GM21737 (cell line): Measurements from ENCODE around the gene TCL1A.
A peak's percentile ranks its signal among the peaks of the same experiment; 100 is the strongest.
"Not testable (repeated sequence)": the region's sequence is repeated elsewhere in the genome, so short reads cannot be mapped to it uniquely, and the experiment has no call there.

ENCODE experiments used
- ATAC-seq: cut with Tn5 transposase; IDR thresholded peaks from one replicate; pipeline ENCODE4 v1.9.1; 2021; ENCODE audit warnings: mild to moderate bottlenecking, moderate library complexity; ENCODE audit not compliant: unreplicated experiment

The TCL1A gene

GRCh38 chr14:95713596-95714371, at the start of gene TCL1A:
Gene TCL1A, minus strand, starts transcription at chr14:95714125. Its CDS starts 59 bp downstream, at chr14:95714066.
- peak; percentile 84 for ATAC-seq

DNA sequence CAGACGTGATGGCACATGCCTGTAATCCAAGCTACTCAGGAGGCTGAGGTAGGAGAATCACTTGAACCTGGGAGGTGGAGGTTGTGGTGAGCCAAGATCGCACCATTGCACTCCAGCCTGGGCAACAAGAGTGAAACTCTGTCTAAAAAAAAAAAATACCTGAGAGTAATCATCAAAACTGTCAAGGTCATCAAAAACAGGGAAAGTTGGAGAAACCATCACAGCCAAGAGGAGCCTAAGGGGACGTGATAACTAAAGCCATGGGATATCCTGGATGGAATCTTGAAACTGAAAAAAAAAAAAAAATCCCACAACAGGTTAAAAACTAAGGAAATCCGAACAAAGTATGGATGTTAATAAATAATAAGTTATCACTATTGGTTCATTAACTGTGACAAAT, 49.1 kb upstream of the TCL1A start:
- not testable (repeated sequence) for ATAC-seq

DNA sequence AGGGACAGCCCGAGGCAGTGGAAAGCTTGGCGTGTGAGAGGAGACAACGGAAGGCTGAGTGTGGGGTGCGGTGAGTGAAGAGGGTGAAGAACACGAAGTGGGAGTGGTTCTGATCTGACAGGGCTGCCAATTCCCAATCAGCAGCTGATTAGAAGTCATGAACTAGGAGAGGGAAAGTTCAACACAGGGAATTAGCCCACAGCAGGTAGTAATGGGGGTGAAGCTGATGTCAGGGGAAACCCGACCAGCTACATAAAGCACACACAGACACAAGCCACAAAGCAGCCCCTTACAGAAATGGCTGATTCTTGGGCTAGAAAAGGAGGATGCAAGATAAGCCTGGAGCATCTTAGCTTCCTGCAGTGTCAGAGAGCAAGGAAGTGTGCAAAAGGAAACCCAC, 47.5 kb upstream of the TCL1A start:
- ATAC-seq = no peak

DNA sequence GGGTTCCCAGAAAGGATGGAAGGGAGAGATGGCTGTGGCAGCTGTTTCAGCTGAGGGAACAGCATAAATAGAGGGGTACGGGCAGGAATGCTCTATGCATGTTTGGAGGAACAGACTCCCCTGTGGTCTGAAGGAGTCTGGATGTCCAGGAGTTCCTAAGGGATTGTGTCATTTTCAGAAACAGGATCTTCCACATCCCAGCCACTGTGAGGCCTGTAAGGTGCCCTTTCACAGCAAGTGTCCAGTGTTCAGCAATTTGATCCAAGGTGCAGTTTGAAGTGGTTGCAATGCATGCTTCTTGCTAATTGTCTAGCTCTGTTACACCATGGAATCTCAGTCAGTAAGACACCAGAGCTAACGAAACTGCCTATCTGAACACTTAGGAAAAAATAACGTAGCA, 46.7 kb upstream of the TCL1A start:
- ATAC-seq = no peak

GRCh38 chr14:95759941-95760340, 46.0 kb upstream of the TCL1A start:
- ATAC-seq = no peak

DNA sequence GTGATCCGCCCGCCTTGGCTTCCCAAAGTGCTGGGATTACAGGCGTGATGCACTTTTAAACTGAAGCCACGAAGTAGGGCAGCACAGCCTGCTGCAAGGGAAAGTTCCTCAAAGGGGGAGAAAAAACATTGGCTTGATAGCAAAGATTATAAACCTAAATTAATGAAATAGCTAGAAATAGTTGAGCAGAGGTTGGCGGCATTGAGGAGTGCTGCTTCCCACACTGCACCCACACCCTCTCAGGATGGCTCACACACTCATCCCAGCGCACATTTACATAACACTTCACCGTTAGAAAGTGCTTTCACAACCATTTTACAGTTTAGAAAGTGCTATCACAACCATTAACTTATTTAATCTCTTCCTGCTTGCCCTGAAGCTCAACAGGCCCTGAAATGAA, 44.4 kb upstream of the TCL1A start:
- ATAC-seq = no peak

DNA sequence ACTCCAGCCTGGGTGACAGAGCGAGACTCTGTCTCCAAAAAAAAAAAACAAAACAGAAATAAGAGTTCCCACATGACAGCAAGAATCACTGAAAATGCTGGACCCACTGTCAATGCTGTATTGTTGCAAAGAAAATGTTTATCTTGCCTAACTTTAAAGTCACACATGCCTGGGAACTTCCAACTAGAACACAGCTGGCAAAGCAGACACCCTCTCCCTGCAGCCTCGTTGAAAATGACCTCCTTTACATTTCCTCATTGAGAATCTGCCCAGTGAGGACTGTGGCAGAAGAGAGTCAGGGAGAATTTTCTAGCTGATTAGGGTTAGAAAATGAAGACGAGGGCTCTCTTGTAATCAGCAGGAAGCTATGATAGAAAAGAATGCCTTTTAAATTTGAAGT, 42.8 kb upstream of the TCL1A start:
- ATAC-seq = no peak

GRCh38 chr14:95756127-95756526, 42.2 kb upstream of the TCL1A start:
- no peak for ATAC-seq

DNA sequence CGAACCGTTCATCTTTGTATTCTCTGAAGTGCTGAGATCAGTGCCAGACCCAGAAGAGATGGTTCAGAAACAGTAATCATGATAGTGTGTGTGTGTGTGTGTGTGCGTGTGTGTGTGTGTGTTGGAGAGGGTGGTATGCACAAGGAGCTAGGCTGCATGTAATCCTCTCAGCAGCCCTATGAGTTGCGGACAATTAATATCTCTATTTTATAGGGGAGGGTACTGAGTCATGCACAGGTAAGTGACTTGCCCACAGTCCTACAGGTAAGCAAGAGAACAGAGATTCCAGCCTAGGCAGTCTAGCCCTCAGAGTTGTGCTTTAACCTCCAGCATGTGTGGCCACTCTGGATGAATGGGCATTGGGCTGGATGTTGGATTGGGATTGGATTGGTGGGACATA, 27.9 kb upstream of the TCL1A start:
- ATAC-seq = no peak

GRCh38 chr14:95741038-95741490, 27.1 kb upstream of the TCL1A start:
- ATAC-seq = no peak

- ATAC-seq = no peak
These were observed 25.4 kb upstream of the TCL1A start for GRCh38 chr14:95739356-95739755.

GRCh38 chr14:95733212-95733611, 19.3 kb upstream of the TCL1A start:
- ATAC-seq = no peak

- no peak for ATAC-seq
These were observed 16.2 kb upstream of the TCL1A start for GRCh38 chr14:95730126-95730525.

DNA sequence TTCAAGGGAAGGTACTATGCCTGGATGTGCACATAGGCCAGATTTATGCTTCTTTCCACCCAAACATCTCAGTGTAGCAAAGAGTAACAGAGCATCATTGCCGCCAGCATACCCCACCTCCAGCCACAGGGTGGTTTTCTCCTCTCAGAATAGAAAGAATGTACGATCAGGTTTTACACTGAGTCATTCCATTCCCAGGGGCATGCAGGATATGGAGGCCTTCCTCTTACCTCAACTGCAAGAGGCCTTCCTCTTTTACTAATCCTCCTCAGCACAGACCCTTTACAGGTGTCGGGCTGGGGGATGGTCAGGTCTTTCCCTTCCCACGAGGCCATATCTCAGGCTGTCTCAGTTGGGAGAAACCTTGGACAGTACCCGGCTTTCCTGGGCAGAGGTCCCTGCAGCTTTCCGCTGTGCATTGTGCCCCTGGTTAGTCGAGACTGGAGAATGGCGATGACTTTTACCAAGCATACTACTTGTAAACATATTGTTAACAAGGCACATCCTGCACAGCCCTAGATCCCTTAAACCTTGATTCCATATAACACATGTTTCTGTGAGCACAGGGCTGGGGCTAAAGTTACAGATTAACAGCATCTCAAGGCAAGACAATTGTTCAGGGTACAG, 15.6 kb upstream of the TCL1A start:
- not testable (repeated sequence) for ATAC-seq

GRCh38 chr14:95727056-95727700, 13.3 kb upstream of the TCL1A start:
- ATAC-seq = no peak

GRCh38 chr14:95725685-95726336, 11.9 kb upstream of the TCL1A start:
- ATAC-seq = peak; percentile 69

DNA sequence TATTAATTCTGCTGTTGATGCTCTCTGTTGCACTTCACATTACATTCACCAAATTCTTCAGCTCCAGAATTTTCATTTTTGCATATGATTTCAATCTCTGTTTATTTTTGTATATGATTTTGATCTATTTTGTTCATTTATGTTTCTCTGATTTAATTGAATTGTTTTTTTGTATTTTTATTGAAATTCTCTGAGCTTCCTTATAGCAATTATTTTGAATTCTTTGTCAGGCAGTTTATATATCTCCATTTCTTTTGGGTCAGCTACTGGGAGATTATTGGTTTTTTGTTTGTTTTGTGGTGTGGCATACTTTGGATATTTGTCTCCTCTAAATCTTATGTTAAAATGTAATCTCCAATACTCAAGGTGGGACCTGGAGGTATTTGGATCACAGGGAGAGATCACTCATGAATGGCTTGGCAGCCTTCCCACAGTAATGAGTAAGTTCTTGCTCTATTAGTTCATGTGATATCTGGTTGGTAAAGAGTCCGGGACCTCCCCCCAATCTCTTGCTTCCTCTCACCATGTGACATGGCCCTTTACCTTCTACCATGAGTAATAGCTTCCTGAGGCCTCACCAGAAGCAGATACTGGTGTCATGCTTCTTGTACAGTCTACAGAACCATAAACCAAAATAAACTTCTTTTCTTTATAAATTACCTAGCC, 8.7 kb upstream of the TCL1A start:
- ATAC-seq = no peak

- no peak for ATAC-seq
These were observed 1.5 kb downstream of the TCL1A start for GRCh38 chr14:95712398-95712797.

DNA sequence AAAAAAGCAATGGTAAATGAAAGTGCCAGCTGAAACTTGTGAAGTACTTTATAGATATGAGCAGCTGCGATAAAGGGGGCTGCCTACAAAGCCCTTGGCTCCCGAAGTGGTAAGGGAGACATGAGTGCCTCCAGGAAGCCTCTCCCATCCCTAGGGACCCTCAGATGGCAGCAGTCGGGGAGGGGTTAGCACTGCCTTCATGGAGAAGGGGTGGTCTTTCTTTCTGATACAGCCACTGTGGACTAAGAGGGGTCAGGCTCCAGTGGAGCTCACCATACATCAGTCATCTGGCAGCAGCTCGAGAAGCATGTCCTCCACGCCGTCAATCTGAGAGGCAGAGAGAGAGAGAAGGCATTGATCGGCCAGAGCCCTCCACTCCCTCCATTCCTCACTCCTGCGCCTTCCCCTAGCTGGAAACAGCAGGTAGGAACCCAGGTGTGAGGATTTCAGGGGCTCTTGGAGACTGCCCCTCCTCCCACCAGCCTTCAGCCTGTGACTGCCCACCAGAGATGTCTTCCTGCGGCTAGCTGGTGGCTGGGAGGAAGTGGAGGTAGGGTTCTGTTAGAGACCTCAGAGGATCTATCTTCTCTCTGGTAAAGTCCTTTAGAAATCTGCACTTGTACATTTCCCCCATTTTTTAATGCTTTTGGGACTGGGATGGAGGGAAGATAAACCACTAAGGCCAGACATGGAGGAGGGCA, 2.3 kb downstream of the TCL1A start:
- ATAC-seq = no peak

- ATAC-seq = no peak
These were observed 3.8 kb downstream of the TCL1A start for GRCh38 chr14:95710106-95710505.
